PFSK-1 (cell line): ENCODE results near the gene LRIT2.

ENCODE experiments used
- FOXP2 ChIP-seq: optimal IDR thresholded peaks from 2 replicates; pipeline ENCODE3; 2011; ENCODE audit warnings: borderline replicate concordance, control low read depth, inconsistent platforms; ENCODE audit not compliant: insufficient read depth; ENCODE audit errors: extremely low read length, extremely low read depth
- POLR2AphosphoS5 ChIP-seq: IDR thresholded peaks from 2 replicates; pipeline ENCODE4 v1.6.1; 2012; ENCODE audit warnings: low read depth, mild to moderate bottlenecking, control low read depth, low read length, moderate library complexity
- SIN3A ChIP-seq: IDR thresholded peaks from 2 replicates; pipeline ENCODE4 v1.6.1; 2012; ENCODE audit warnings: mild to moderate bottlenecking, low read length, moderate library complexity, borderline replicate concordance; ENCODE audit not compliant: insufficient read depth
- TAF1 ChIP-seq: IDR thresholded peaks from 2 replicates; pipeline ENCODE4 v1.6.1; 2012; ENCODE audit warnings: low read length, control low read depth, borderline replicate concordance; ENCODE audit not compliant: insufficient read depth
- TF ChIP-seq, protein P1 (sequence below), 2 experiments: IDR thresholded peaks; 2 replicates each; pipeline versions ENCODE4 v1.6.1 to v1.8.0; 2011 to 2012; ENCODE audit warnings: low read depth in 2 of 2, low read length in 2 of 2, control low read depth in 1 of 2, inconsistent platforms in 1 of 2, mild to moderate bottlenecking in 1 of 2, moderate library complexity in 1 of 2; ENCODE audit not compliant: insufficient read depth in 1 of 2

The LRIT2 gene

DNA sequence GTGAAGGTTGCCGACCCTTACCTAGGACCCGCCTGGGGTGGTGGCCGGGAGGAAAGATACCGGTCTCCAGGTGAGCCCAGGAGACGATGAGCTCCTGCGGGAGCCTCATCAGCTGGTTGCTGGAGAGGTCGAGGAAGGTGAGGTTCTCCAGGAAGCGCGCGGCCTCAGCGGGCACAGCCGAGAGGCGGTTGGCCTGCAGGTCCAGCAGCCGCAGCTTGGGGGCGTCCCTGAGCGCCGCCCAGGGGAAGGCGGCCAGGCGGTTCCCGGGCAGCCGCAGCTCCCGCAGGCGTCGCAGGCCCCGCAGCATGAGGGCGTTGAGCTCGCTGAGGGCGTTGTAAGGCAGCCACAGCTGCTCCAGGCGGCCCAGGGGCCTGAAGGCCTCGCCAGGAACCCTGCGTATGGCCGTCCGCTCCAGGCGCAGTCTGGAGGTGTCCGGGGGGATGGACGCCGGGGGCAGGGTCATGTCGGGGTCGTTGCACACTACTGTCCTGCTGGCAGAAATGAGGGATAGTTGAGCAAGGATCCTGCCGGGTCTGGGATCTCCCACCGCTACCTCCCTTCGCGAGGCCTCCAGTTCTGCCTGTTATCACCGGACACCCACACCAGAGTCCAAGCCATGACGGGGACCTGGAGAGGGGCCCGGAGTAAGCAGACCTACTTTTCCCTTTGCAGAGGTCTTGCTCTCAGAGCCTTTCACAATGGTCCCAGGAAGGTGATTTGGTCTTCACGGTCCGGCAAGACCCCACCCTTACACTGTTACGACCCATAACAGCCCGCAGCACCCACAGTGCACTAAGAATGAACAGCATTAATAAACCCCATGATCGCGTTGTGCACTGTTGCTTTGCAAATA is 12.1 kb upstream of the LRIT2 start:
- TF ChIP-seq TAF1: no peak
- no peak for TF ChIP-seq SIN3A
- TF ChIP-seq POLR2AphosphoS5: no peak
- no peak for TF ChIP-seq FOXP2
- TF ChIP-seq, protein P1, sequence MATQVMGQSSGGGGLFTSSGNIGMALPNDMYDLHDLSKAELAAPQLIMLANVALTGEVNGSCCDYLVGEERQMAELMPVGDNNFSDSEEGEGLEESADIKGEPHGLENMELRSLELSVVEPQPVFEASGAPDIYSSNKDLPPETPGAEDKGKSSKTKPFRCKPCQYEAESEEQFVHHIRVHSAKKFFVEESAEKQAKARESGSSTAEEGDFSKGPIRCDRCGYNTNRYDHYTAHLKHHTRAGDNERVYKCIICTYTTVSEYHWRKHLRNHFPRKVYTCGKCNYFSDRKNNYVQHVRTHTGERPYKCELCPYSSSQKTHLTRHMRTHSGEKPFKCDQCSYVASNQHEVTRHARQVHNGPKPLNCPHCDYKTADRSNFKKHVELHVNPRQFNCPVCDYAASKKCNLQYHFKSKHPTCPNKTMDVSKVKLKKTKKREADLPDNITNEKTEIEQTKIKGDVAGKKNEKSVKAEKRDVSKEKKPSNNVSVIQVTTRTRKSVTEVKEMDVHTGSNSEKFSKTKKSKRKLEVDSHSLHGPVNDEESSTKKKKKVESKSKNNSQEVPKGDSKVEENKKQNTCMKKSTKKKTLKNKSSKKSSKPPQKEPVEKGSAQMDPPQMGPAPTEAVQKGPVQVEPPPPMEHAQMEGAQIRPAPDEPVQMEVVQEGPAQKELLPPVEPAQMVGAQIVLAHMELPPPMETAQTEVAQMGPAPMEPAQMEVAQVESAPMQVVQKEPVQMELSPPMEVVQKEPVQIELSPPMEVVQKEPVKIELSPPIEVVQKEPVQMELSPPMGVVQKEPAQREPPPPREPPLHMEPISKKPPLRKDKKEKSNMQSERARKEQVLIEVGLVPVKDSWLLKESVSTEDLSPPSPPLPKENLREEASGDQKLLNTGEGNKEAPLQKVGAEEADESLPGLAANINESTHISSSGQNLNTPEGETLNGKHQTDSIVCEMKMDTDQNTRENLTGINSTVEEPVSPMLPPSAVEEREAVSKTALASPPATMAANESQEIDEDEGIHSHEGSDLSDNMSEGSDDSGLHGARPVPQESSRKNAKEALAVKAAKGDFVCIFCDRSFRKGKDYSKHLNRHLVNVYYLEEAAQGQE (IDR thresholded peaks at IDR 0.05; ENCODE audit: insufficient read depth in 1 of 2, low read depth in 2 of 2, low read length in 2 of 2): no peak

DNA sequence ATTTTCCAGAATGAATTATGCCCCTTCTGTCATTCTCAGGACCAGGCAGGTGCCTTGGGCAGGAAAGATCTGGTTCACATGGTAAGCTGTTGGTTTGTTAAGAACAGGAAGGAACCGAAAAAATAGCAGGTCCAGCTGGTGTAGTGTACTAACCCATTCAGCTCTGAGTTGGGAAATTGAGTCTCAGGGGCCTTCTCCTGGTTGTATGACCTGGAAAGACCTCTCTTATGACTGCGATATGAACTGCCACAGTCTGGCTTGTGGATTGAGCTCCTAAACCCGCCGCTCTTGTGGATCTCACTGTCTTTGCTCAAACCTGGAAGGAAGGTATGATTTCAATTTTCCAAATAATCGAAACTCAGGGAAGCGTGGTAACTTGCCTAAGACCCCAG is 11.5 kb upstream of the LRIT2 start:
- TF ChIP-seq FOXP2 (no peak), POLR2AphosphoS5 (no peak), TAF1 (no peak)

DNA sequence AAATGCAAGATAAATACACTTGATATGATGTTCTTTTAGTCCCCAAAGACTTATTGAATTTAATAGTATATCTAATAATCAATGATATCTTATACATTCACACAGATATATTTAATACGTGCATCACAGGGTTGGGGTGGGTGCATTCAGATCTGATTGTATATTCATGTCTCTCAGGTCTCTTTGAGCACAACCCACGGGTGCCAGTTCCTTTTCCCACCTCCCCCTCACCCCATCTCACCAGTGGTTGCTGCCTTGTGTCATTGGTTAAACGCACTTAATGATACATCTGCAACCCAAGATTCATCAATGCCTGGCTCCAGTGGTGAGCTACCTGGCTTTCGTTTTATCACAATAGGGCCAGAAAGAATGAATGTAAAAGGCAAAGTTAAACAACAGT is 9.8 kb upstream of the LRIT2 start:
- TF ChIP-seq, protein P1 (IDR thresholded peaks at IDR 0.05; ENCODE audit: insufficient read depth in 1 of 2, low read depth in 2 of 2, low read length in 2 of 2): no peak
- TF ChIP-seq POLR2AphosphoS5 (no peak), TAF1 (no peak), SIN3A (no peak)

DNA sequence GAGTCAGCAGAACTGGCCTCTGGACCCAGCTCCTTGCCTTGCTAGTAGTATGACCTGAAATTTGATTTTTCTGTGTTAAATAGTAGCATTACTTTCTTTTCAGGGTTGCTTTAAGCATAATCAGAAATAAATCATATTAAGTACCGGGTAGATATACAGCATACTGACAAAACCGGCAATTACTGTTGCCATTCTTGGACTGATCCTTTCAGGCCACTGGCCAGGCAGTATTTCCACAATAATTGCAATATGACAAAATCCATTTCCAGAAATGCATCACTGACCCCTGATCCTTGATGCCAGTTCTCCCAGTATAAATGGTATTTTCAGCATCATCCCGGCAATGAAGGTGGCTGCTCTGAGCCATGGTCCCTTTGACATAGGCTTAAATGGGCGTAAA is 9.1 kb upstream of the LRIT2 start:
- no peak for TF ChIP-seq FOXP2
- TF ChIP-seq SIN3A: no peak
- no peak for TF ChIP-seq POLR2AphosphoS5
- TF ChIP-seq TAF1: no peak
- TF ChIP-seq, protein P1 (IDR thresholded peaks at IDR 0.05; ENCODE audit: insufficient read depth in 1 of 2, low read depth in 2 of 2, low read length in 2 of 2): no peak

DNA sequence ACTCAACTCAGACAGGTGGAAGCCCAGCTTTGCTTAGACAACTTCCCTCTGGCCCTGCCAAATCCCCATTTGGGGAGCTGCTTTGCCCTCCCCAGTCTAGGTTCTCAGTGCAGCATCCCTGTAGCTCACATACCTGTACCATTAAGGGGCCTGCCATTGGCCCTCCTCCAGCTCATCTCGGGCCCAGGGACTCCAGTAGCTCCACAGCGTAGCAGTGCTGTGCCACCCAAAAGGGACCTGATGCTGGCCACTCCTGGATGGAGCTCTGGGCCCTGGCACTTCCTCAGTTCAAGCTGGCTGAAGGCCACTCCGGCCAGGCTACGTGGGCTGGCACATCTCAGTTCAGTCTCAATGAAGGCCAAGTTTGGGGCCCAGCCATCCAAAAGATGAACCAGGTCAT is 8.6 kb upstream of the LRIT2 start:
- no peak for TF ChIP-seq POLR2AphosphoS5
- no peak for TF ChIP-seq SIN3A
- TF ChIP-seq, protein P1 (IDR thresholded peaks at IDR 0.05; ENCODE audit: insufficient read depth in 1 of 2, low read depth in 2 of 2, low read length in 2 of 2): no peak
- TF ChIP-seq TAF1: no peak
- TF ChIP-seq FOXP2: no peak
